Lung (tissue), 12 donors: ENCODE measurements around the gene TMEM222. TPM values are rescaled to one million over a fixed set of nuclear protein-coding genes. Genes with fewer than 3 reads are reported as not detected.

Source experiments
- ATAC-seq: fragments of 200-7000 bp; cut with Tn5 transposase; one replicate; pipeline ENCODE4 v1.9.1; 2020; ENCODE audit warnings: moderate number of reproducible peaks; ENCODE audit not compliant: insufficient read depth, low FRiP score
- DNase-seq, 3 donors: peaks; one replicate each; pipeline ENCODE4 v3.0.0-alpha.2; 2013 to 2017
- H3K27ac ChIP-seq, 2 donors: one replicate each; pipeline ENCODE4 v1.5.1; 2013; ENCODE audit warnings: mild to moderate bottlenecking in 2 of 2, moderate library complexity in 2 of 2, control low read depth in 1 of 2, inconsistent platforms in 1 of 2, low read depth in 1 of 2, low read length in 1 of 2
- H3K27me3 ChIP-seq, 3 donors: one replicate each; pipeline ENCODE4 v1.5.1; 2013; ENCODE audit warnings: low read length in 2 of 3; ENCODE audit not compliant: control insufficient read depth in 3 of 3, insufficient read depth in 3 of 3
- H3K36me3 ChIP-seq, 4 donors: one replicate each; pipeline ENCODE4 v1.5.1; 2013; ENCODE audit warnings: low read length in 4 of 4, mild to moderate bottlenecking in 1 of 4, moderate library complexity in 1 of 4; ENCODE audit not compliant: control insufficient read depth in 4 of 4, insufficient read depth in 4 of 4
- H3K4me1 ChIP-seq, 5 donors: one replicate each; pipeline ENCODE4 v1.5.1; 2013; ENCODE audit warnings: low read length in 5 of 5, mild to moderate bottlenecking in 2 of 5, moderate library complexity in 1 of 5; ENCODE audit not compliant: control insufficient read depth in 5 of 5, insufficient read depth in 5 of 5
- H3K4me3 ChIP-seq: one replicate; pipeline ENCODE4 v1.5.1; 2013; ENCODE audit warnings: mild to moderate bottlenecking, control low read depth, moderate library complexity
- H3K9ac ChIP-seq, 2 donors: one replicate each; pipeline ENCODE4 v1.5.1; 2013; ENCODE audit warnings: low read length in 2 of 2, control low read depth in 1 of 2; ENCODE audit not compliant: insufficient read depth in 1 of 2
- H3K9me3 ChIP-seq, 4 donors: one replicate each; pipeline ENCODE4 v1.5.1; 2013; ENCODE audit warnings: low read length in 3 of 4, mild to moderate bottlenecking in 1 of 4, moderate library complexity in 1 of 4; ENCODE audit not compliant: control insufficient read depth in 4 of 4, insufficient read depth in 3 of 4
- WGBS, 2 donors: extraction: QIAGEN DNeasy Blood & Tissue Kit; methylation state at CpG; one replicate each; pipeline ENCODE4 v1.1.7; 2013; 5-methylcytosine and 5-hydroxymethylcytosine counted together
- polyA plus RNA-seq, 2 donors: library from polyadenylated mRNA; stranded (reverse); fragments of 200-250 nt; gene quantifications; one replicate each; pipeline ENCODE4 v1.2.1, GENCODE V29; 2013
- total RNA-seq, 2 donors: library from RNA; depleted of rRNA in 1 of 2; stranded (reverse); fragments of >200 nt in 1 of 2; gene quantifications; one replicate each; pipeline ENCODE4 v1.2.1, GENCODE V29; 2014 to 2021
- TF ChIP-seq, protein P1 (sequence below): IDR thresholded peaks from 2 replicates; pipeline ENCODE4 v1.5.1; 2012; ENCODE audit warnings: mild to moderate bottlenecking; ENCODE audit errors: control extremely low read depth, extremely low read depth
- donor health status: control.
- donor health status: control.
- donor health status: Bipolar disorder and iron deficiency.
- donor health status: healthy.
- donor health status: DM: yes; HTN: yes; CAD: no.

Gene TMEM222
- total and polyA plus RNA-seq, 4 donors = 25.2 to 51.5 (median 48.4) TPM

DNA sequence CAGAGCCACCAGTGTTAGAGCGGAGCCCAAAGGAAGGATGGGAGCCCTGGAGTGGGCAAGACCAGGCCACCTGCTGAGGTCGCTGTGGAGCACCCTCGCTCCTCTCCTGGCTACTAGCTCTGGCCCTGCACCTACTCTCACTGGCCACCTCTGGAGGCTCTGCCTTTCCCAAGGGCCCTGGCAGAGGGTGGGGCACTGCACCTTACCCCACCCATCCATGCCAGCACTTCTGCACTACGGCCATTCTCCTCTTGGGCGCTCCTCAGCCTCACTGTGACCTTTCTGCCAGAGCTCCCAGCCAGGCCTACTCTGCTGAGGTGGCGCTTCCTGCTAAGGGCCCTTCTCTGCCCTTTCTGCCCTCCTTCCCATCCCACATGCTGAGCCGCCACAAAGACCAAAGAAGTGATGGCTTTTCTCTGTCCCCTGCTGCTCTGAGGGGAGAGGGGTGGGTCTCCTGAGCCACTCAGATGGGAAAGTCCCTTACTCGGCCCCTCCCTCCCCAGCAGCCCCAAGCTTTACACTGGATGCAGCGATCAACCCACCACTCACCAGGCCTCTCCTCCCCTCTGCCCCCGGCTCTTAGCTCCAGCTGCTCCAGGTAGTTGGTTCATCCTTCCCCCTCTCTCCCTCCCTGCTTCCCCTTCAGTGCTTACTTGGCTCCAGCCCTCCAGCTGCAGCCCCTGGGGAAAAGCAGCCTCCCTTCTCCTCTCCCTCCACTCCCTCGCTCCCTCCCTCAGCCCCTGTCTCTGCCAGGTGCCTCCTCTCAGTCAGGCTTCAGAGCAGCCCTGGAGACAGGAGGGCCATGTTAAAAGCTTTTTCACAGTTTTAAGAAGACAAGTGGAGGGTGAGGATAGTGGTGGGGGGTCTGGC is 14.8 kb upstream of the TMEM222 start:
- WGBS, 2 donors = 86 to 88% methylated on average over 11 of the region's 11 CpGs
- H3K9me3 ChIP-seq = no peaks in the 10 kb centered on the region
- H3K9ac ChIP-seq = no peak overlapping the region
- no peaks in the 10 kb centered on the region for H3K27me3 ChIP-seq
- H3K27ac ChIP-seq = no peak overlapping the region
- ATAC-seq (no peak), DNase-seq (no peak)
- H3K4me1 ChIP-seq = no peaks in the 10 kb centered on the region
- H3K36me3 ChIP-seq = peaks cover 0 to 30% (median 12%) of the 10 kb centered on the region in 4 donors
- TF ChIP-seq, protein P1, sequence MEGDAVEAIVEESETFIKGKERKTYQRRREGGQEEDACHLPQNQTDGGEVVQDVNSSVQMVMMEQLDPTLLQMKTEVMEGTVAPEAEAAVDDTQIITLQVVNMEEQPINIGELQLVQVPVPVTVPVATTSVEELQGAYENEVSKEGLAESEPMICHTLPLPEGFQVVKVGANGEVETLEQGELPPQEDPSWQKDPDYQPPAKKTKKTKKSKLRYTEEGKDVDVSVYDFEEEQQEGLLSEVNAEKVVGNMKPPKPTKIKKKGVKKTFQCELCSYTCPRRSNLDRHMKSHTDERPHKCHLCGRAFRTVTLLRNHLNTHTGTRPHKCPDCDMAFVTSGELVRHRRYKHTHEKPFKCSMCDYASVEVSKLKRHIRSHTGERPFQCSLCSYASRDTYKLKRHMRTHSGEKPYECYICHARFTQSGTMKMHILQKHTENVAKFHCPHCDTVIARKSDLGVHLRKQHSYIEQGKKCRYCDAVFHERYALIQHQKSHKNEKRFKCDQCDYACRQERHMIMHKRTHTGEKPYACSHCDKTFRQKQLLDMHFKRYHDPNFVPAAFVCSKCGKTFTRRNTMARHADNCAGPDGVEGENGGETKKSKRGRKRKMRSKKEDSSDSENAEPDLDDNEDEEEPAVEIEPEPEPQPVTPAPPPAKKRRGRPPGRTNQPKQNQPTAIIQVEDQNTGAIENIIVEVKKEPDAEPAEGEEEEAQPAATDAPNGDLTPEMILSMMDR = no peak
- no peak overlapping the region for H3K4me3 ChIP-seq

DNA sequence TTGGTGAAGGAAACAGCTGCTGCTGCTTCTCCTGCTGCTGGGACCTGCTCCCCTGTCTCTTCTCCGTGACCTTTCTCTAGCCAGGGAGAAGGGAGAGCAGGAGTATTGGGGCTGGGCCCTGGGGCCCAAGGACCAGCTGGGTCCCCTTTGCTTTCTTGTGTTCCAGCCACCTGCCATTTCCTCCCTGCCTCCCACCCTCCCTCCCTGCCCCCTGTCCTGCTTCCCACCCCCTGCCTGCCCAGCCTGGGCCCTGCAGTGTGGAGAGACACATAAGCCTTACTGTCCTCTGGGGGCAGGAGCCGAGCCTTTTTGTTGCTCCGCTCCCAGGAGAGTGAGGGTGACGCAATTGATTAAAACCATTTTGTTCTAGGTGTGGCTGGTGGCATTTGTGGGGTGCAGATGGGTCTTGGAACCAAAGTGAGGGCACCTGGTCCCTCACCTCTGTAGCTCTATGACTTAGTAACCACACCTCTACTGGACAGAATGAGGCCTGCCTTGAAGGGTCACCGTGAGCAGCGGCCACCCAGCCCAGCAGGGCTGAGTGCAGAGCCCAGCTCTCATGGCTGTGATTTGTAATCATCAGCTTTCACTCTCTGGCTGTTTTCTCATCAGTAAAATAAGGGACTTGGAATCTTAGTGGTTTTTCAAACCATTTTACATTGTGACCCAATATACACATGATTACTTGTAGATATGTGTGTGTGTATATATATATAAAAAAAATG is 13.9 kb upstream of the TMEM222 start:
- WGBS, 2 donors = 92 to 95% methylated on average over 6 of the region's 6 CpGs
- ATAC-seq = no peak
- no peak overlapping the region for H3K9ac ChIP-seq
- TF ChIP-seq, protein P1 = no peak
- H3K4me3 ChIP-seq = no peak overlapping the region
- H3K9me3 ChIP-seq = no peaks in the 10 kb centered on the region
- no peaks in the 10 kb centered on the region for H3K4me1 ChIP-seq
- no peak for DNase-seq
- no peak overlapping the region for H3K27ac ChIP-seq
- H3K36me3 ChIP-seq = peaks cover 0 to 30% (median 10%) of the 10 kb centered on the region in 4 donors
- H3K27me3 ChIP-seq = no peaks in the 10 kb centered on the region

DNA sequence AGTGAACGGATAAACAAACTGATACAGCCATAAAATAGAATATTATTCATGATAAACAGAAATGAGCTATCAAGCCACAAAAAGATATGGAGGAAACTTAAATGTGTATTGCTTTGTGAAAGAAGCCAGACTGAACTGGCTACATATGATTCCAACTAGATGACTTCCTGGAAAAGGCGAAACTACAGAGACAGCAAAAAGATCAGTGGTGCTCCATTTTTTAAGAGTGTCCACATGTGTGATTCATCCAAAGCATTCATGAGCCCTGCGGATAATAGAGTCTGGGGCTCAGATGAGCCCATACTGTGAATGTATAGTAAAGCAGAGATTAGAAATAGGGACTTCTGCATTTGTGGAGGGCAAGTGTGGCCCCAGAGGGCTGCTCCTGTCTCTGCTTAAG is 7.8 kb upstream of the TMEM222 start:
- Histone ChIP-seq H3K4me3 (no peak overlapping the region), H3K36me3 (no peaks in the 10 kb centered on the region), H3K9ac (no peak overlapping the region), H3K27ac (no peak overlapping the region), H3K27me3 (no peaks in the 10 kb centered on the region), H3K4me1 (no peaks in the 10 kb centered on the region), H3K9me3 (no peaks in the 10 kb centered on the region)
- TF ChIP-seq, protein P1 = no peak
- no peak for DNase-seq
- WGBS, 2 donors = 76 to 86% methylated on average over 3 of the region's 3 CpGs
- no peak for ATAC-seq
